ENCODE measurements around the gene CA6. TPM values are rescaled to one million over a fixed set of nuclear protein-coding genes. Genes with fewer than 3 reads are reported as not detected.
"Not testable (repeated sequence)": the region's sequence is repeated elsewhere in the genome, so short reads cannot be mapped to it uniquely, and the experiment has no call there.

CA6 gene
- total RNA-seq, 1 donor: not detected

DNA sequence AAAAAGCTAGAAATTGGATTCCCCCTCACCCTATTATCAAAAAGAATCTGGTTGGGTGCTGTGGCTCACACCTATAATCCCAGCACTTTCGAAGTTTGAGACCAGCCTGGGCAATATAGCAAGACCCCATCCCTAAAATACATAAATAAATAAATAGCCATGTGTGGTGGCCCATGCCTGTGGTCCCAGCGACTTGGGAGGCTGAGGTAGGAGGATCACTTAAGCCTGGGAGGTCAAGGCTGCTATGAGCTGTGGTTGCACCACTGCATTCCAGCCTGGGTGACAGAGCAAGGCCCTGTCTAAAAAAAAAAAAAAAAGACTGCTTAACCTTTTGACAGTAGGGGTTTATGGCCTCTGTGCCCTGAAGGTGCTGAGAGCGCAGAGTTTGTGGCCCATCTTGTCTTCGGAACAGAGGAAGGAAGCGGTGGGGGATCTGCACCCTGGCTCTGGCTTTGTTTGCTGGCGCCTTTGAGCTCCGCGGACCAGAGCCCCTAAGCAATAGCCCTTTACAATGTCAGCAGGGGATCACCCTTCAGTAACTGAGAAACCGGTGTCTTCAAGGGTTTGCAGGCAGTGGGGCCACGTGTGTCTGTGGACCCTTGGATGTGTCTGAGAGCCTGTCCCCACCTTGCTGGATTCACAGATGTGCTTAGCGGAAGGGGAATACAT lies 58.5 kb downstream of the CA6 start:
- DNase-seq (ENCODE audit: low read depth in 2 of 3, low spot score in 2 of 3): peak in 1 of 3 donors; percentile 47

DNA sequence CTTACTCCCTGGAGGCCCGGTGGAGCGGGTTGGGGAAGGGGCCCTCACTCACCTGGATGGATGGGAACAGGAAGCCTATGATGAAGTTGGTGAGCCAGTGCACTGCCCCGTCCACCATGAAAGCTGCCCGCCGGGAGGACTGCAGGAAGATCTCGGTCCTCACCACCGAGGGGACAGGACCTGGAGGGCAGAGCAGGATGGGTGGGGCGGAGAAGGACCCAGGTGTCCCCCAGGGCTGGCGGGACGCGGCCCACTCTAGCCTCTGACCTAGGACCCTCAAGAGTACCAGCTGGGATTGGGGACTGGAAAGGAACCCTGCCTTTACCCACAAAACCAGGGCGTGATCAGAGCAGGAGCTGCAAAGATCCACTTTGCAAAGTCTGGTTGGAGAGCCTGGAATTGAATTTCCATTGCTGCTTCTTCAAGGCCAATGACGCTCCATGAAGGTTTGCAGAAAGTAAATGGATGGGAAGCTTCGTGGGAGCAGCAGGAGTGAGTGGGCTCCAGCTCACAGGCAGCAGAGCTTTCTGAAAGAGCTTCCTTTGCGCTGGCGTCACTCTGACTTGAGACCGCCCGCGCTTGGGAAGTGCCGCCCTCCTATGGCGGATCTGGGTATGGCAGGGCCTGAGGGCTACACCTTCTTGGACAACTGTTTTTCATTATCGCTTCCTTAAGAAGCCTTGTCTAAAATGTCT lies 59.2 kb downstream of the CA6 start:
- DNase-seq (ENCODE audit: low read depth in 2 of 3, low spot score in 2 of 3): peak; percentile 61 to 86 (median 77)

DNA sequence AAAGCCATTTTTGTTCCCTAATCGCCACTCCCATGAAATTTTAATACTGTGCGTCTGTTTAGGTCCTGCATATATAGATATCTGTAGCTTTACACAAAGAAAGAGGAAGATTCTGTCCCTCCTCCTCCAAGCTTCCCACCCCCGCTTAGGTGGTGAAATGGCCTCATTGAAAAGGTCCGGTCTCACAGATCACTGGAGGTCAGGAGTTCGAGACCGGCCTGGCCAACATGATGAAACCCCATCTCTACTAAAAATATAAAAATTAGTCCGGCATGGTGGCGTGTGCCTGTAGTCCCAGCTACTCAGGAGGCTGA lies 59.7 kb downstream of the CA6 start:
- DNase-seq (ENCODE audit: low read depth in 2 of 3, low spot score in 2 of 3): no peak

DNA sequence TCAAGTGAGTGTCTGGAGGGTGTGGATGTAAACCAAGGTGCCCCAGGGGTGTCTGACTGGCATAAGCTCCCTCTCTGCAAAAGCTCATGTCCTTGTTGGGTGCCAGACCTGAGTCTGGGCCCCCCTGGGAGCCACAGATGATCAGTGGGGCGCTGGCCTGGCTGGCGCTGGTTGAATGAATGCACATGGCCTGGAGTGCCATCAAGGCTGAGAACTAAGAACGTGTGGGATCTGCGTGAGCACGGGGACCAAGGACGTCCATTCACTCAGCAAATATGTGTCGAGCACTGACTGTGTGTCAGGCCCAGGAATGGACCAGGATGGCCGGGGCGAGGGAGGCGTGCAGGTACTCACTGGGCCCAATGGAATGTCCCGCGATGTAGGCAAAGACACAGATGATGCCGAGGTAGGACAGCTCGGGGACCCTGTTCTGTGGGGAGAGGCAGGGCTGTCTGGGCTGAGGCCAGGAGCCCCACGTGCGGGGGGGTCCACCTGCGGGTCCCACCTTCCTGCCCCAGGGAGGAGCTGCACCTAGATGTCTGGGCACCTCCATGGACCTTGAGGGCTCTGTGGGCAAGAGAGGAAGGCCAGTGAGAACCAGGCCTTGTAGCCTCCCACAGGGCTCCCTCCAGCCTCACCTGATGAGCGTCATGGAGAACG lies 61.4 kb downstream of the CA6 start:
- no peak for DNase-seq (ENCODE audit: low read depth in 2 of 3, low spot score in 2 of 3)

GRCh38 chr1:9008236-9008635 lies 62.6 kb downstream of the CA6 start:
- no peak for DNase-seq (ENCODE audit: low read depth in 2 of 3, low spot score in 2 of 3)

DNA sequence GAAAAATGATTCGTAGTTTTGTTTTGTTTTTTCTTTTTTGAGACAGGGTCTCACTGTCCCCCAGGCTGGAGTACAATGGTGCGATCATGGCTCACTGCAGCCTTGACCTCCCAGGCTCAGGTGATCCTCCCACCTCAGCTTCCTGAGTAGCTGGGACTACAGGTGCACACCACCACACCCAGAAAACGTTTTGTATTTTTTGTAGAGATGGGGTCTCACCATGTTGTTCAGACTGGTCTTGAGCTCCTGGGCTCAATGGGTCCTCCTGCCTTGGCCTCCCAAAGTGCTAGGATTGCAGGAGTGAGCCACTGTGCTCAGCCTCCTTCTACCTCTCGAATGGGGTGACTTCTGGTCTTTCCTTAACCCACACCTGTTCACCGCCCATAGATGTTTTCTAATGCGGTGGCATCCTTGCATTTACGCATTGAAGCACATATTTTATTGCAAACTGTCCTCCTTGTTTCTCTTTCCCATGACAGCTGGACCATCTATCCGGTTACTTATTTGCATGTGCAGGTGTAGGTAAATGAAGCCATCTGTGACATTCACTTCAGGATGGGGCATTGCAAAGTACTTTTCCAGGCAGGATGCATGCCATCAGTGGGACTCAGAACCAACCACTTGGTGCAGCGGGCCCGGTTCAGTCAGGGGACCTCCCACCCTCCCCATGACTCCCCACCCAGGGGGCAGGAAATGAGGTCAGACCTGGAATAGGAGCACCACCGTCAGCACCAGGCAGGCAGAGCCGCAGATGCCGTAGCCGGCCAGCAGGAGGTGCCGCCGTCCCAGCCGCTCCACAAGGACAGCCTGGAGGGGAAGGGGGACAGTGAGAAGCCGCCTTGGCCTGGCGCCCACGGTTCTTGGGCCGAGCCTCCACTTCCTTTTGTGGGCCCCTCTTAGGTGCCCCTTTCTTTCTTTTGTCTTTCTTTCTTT lies 64.0 kb downstream of the CA6 start:
- peak in 2 of 3 donors; percentile 53 to 64 for DNase-seq (ENCODE audit: low read depth in 2 of 3, low spot score in 2 of 3)

GRCh38 chr1:9010781-9011323 lies 65.2 kb downstream of the CA6 start:
- DNase-seq (ENCODE audit: low read depth in 2 of 3, low spot score in 2 of 3): no peak

- DNase-seq (ENCODE audit: low read depth in 2 of 3, low spot score in 2 of 3): no peak
These were observed 68.2 kb downstream of the CA6 start for GRCh38 chr1:9013819-9014218.

DNA sequence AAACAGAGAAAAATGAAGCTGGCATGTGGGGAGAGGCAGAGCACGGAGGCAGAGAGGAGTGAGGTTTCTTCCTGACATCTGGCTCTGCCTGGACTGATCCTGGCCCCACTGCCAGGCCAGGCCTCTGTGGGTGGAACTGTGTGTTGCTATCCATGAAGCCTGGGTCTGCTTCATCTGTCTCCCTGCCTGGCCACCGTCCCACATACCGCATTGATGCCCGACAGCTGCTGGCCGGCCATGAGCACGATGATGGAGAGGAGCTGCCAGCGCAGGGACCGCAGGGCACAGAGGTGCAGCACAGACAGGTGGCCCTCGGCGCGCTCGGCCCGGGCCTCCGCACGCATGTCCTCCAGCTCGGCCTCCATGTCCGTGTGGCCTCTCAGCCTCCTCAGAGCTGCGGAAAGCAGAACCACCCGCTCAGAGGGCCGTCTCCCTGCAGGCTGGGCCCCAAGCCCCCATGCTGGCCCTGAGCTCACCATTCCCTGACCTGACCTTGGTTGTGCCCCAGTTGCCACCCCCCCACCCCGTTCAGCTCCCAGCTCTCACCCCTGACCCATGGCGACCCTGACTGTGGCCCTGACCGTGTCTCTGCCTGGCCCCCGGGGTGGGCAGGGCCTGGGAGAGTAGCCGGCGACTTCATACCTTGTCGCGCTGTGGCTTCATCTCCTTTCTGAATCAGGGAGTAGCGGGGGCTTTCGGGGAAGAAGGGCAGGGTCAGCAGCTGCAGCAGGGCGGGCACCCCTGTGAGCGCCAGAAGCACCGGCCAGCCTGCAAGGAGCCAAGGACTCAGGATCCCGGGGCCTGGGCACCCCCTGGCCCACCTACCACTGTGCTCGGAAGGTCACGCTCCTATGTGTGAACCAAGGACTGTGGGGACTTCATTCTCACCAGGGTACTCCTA lies 69.1 kb downstream of the CA6 start:
- DNase-seq (ENCODE audit: low read depth in 2 of 3, low spot score in 2 of 3): no peak

GRCh38 chr1:9016455-9016854 lies 70.8 kb downstream of the CA6 start:
- no peak for DNase-seq (ENCODE audit: low read depth in 2 of 3, low spot score in 2 of 3)

DNA sequence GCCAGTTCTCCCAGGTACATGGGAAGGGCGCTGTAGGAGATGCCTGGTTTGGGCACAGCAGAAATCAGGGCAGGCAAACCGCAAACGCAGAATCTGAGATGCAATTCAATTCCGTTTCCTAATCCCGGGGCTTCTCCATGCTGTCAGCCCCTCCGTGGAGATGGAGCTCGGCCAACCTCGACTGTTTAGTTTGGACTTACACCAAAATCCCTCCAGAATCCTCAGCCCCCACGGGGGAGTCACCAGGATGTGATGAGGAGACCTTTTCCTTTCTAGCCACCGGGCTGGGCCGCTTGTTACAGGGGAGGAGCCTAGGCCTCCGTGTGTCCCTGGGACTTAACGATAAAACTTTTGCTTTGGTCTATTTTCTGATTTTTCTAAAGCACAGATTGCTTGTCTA lies 72.7 kb downstream of the CA6 start:
- DNase-seq (ENCODE audit: low read depth in 2 of 3, low spot score in 2 of 3): no peak

GRCh38 chr1:9019896-9020295 lies 74.2 kb downstream of the CA6 start:
- DNase-seq (ENCODE audit: low read depth in 2 of 3, low spot score in 2 of 3): peak in 1 of 3 donors; percentile 6

GRCh38 chr1:9020305-9020704 lies 74.6 kb downstream of the CA6 start:
- peak in 1 of 3 donors; percentile 61 for DNase-seq (ENCODE audit: low read depth in 2 of 3, low spot score in 2 of 3)

DNA sequence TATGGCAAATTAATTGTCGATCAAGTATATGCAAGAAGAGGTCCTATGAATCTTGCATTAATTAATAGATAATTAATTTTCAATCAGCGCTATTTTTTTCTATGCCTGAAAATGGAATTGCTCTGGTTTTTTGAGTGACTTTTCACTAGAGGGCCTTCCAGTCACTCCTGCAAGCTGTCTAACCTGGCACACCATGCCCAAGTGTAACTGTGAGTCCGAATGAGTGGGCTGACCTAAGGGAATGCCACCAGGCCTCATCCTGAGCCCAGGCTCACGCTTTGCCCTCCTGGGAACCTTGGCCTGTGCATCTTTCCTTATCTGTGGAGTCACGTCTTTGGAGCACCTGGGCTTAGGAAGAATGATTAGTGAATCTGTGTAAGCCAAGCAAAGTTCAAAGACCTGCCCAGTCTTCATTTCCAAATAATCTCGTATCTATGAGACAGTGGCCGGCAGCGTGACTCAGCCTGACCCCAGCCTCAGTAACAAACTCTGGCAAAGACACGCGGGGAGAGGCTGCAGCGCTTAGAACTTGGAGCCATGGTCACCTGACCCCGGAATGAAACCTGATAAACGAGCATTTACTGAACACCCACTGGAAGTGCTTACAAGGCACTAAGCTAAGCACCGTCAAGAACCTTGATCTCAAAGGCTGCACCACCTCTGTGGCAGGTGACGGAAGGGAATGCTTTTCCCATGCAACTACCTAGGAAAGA lies 76.5 kb downstream of the CA6 start:
- not testable (repeated sequence) for DNase-seq (ENCODE audit: low read depth in 2 of 3, low spot score in 2 of 3)

DNA sequence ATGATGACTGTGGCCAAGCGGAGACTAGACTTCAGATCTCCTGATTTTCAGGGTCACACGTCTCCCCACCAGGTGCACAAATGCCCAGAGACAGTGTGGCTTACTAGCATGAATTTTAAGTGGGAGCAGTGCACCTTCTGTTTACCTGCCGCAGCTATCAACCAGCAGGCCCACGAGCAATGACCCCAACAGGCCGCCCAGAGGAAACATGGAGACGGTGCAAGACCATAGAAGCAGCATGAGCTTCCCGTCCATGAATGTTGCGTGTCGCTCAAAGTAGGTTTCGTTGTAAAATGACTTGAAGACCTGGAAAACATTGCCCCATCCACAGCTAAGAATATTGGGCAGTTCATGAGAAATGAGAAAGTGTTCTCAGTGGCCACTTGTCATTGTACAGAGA lies 77.1 kb downstream of the CA6 start:
- no peak for DNase-seq (ENCODE audit: low read depth in 2 of 3, low spot score in 2 of 3)
